DMS53 treated with DMSO at 0.1 percent for 48 hours (cell line): Measurements from ENCODE around the gene CCNQ.

Experiments
- DNase-seq: peaks from one replicate; lab custom pipeline; 2025; ENCODE audit not compliant: unreplicated experiment; lab: John Stamatoyannopoulos, UW

The CCNQ gene

DNA sequence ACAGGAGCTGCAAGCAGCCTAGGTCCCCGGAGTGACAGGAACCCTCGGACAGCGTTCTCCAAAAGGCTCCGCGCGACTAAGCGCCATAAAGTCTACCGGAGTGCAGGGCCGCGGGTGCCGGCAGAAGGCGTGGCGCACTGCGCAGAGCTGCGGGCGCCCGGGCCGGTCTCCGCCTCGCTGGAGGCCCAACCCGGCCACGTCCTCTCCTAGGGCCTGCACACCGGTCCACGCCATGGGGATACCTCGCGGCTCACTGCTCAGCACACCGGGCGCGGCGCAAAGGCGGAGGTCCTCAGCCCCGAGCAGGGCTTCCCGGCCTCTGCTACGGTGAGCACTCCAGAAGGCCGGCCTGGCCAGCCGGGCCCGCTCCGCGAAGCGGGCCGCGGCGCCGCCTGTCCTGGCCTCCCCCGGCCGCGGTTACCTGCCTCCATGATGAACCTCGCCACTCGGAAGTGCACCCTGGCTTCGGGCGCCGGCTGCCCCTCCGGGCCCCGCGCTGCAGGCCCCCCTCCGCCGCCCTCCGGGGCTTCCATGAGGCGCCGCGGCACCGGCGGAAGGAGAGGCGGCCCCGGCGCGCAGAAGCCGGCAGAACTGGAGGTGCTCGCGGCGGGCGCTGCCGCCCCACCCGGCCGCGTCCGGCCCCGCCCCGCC, at the start of gene CCNQ:
TSS of gene CCNQ (minus strand) at position 599 of the 651 bp plus-strand sequence. CDS start at position 533, 66 bp downstream.
- no peak for DNase-seq

DNA sequence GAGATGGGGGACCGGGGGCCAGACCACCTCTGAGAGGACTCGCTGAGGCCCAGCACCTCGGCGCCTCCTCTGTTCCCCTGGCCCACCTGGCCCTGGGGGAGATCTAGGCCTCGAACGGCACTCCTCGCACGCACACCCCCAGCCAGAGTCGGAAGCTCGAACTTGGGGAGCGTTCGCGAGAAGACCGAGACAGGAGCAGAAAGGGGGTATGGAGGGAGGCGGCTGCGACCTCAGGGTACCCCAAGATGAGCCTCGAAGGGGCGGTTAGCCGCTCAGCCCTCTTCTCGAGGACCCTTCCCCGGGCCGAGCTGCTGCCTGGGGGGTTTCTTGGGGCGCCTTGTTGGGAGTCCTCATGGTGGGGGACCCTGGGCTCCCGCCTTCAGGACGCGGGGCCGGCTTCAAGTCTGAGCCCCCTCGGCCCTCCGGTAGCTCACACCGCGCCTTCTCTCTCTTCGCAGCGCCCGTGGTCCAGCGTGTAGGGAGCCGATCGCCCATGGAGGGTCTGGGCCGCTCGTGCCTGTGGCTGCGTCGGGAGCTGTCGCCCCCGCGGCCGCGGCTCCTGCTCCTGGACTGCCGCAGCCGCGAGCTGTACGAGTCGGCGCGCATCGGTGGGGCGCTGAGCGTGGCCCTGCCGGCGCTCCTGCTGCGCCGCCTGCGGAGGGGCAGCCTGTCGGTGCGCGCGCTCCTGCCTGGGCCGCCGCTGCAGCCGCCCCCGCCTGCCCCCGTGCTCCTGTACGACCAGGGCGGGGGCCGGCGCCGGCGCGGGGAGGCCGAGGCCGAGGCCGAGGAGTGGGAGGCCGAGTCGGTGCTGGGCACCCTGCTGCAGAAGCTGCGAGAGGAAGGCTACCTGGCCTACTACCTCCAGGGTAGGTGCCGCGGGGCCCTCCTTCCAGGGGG, 48.8 kb upstream of the CCNQ start:
- no peak for DNase-seq

DNA sequence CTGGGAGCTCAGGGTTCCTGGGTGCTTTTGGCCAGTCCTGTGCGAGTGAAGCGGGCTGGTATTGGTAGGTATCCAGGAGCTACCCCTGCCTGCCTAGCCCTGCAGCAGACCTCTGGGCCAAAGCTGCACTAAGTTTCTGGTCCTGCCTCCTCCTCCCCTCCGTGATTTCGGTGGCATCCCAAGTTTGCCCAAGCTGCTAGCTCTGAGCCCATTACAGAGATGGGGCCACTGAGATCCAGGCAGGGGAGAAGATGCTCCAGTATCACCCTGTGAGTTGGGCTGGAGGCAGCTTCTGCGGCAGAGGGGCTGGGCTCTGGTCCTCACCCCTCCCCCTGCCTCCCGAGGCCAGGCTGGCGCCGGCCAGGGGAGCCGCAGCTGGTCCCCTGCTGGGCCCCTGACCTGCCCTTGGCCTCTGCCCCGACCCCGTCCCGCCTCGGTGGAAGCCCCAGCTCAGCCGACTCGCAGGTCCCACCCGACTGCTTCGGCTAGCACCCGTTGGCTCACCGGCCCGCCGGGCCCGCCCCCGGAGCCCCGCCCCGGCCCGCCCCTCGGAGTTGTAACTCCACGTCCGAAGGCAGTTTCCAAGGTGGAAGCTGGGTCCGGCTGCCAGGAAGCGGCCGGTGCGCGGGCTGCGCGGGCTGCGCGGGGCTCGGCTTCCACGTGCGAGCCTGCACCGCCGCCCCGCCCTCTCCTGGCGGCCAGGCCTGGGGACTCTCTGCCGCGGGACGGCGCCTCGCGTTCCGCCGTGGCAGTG, 47.9 kb upstream of the CCNQ start, which contains the start of gene DUSP9:
TSS of gene DUSP9 (plus strand) at position 584 of the 754 bp plus-strand sequence. CDS start 751 bp downstream, outside the sequence.
- DNase-seq, result no peak

DNA sequence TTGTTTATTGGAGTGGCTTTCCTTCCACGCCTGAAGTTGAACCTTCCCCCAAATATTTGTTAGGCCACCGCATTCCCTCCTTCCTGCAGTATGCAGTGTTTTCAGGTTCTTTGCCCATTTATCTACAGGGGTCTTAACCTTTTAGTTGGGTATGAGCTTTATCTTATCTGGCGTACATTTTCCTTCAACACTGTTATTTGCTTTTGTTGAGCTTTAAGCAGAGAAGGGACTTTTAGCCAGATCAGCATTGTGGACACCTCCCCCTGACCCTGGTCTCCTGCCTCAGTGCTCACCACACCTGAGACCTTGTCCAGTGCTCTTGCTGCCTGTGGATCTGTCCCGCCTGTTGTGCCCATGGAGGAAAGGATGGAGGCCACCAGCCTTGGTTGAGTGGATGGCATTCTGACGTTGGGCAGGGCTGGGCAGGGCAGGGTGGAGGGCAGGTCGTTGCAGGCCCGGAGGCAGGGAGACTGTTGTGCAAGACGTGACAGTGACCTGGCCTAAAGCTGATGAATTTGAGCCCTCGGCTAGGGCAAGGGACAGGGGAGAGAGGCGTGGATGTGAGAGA, 47.1 kb upstream of the CCNQ start:
- no peak for DNase-seq

DNA sequence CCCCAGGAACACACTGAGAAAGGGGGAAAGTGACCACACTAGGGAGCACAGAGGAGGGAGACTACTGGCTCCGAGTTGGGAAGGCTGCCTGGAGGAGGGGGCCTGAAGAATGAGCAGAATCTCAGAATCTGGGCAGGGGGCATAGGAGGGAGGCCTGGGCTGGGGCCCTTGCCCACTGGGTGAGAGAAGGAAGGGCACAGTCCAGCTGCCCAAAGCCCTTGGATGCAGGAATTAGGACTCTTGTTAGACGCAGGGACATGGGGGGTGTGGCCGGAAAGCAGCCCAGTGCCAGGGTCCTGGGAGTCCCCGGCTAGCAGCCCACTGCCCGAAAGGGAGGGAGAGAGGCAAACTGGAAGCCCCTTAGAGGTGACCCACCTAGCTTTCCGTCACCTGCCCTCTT, 46.2 kb upstream of the CCNQ start:
- DNase-seq, result no peak

DNA sequence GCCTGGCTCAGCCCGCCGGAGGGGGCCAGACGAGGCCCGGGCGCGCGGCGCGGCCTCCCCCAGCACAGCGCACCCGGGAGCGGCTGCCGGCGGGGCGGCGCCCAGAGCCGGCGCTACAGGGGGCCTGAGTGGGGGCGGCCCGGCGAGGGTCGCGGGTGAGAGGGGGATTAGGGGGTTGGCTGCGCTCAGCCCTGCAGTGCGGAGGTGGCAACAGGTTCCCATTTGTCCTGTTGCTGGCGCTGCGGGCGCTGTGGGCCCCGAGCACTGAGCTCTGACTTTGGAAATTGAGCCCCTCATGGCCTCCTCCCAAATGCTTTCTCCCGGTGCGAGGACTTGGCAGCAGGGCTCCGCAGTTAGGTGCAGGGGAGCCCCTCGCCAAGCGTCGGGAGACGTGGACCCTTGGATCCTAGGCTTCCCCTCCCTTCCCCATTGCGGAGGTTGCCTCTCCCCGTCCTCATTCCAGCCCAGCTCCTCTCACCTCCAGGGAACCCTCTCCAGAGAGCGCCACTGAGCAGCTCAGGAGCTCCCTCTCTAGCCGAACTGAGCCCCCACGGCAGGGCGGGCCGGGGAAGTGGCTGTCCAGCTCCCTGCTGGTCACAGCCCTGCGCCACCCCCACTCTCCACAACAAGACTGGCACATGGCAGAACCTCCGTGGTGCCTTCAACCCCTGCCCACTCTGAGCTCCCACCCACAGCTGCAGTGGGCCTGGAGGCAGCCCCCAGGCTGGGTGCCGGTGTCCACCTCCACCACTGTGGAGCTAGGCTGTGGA, 45.6 kb upstream of the CCNQ start:
- no peak for DNase-seq

DNA sequence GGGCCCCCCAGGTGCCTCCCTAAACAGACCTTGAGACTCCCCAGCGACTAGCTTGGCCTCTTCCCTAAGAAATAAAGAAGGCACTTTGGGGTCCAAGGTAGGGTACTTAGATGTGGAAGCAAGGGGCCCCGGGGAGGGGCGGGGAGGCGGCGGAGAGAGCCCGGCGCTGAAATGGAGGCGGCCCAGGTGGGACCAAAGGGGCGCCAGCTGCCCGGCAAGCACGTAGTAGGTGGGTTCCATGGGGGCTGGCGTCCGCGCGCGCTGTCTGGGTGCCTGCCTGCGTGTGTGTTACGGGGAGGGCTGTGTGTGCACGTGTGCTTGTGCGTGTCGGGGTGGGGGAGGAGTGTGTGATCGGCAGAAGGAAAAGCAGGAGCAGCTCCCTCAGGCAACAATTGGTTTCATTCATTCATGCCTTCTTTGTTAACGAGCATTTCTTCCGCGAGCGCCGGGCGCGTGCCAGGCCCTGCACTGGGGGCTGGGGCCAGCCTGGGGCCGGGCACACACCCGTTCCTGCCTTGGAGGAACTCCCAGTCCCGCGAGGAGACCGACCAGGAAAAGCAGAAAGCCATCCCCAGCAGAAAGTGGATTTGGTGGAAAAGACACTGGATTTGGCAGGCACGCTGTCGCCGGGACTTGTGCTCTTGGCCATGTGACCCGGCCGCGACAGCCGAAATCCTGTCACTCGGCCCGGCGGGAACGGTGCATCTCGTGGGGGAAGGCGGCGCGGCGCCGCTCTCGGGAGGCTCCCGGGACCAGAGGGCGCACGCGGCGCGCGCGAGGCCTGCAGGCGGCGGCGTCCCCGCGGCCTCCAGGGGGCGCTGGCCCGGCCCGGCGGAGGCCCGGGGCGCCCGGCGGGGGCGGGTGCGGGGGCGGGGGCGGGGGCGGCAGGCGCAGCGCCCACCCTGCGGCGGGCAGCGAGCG, 44.8 kb upstream of the CCNQ start:
- no peak for DNase-seq

DNA sequence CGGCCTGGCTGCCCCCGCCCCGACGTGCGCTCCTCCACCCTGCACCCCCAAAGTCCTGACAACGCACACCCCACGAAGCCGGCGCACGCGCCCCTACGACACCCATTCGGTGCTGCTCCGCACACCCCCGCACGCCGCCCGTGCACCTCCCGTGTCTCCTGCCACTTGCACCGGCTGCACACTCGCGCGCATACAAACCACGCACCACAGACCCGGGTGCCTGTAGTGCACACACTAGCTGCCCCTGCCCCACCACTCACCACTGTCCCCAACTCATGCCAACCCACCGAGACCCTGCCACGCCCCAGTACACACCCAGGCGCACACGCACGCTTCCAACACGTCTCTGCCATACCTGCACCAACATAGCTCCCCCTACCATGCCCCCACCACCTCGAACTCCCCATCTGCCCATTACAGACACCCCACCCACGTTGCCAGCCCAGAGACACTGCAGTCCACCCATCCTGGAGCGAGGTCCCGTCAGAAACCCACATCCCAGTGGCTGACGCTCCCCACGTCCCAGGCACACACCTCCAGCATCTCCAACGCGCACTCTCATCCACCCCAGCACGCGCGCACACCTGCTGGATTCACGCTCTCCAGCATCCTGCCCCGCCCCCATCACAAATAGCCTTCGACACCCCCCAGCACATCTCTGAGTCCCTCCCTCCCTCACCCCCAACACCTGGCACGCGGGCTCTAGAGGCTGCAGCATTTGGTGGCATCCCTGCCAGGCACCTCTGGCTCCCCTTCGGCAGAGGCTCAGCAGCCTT, 43.9 kb upstream of the CCNQ start:
- no peak for DNase-seq

DNA sequence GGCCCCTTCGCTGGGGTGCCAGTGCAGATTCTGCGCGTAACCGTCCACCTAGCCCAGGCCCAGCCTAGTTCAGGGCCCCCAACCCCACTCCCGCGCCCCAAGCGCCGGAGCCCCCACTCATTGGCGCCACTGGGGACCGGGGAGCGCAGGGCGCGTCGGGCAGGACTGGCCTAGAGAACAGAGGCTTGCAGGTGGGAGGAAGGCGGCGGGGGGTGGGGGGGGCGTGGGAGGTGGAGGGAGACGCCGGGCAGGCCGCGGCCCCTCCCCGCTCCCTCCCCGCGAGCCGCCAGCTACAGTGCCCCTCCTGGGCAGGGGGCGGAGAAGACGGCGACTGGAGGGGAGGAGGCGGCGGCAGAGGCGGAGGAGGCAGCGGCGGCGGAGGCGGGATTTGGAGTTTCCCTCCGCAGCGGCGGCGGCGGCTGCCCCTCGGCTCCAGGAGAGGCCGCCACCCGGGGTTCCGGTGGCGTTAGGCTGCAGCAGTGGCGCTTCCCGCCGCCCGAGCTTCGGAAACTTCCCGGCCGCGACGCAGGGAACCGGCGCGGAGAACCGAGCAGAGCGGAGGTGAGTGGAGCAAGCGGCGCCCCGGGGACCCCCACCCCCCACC, 43.2 kb upstream of the CCNQ start:
- no peak for DNase-seq

DNA sequence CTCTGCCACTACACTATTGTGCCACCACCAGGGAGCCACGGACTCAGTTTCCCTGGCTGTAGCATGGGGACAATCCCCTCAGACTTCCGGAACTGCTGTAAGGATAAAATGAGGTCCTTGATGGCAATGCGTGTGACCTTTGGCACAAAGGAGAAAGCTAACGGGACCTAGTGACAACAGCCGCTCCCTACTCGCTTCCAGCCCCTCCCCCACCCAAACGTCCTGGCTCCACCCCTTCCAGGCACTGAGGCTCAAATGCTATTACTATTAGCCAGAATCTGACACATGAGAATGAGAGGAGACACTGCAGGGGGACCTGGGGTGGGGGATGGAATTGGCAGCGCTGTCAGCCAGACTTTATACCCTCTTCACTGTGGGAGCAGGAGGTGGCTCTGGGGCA, 42.7 kb upstream of the CCNQ start:
- no peak for DNase-seq

DNA sequence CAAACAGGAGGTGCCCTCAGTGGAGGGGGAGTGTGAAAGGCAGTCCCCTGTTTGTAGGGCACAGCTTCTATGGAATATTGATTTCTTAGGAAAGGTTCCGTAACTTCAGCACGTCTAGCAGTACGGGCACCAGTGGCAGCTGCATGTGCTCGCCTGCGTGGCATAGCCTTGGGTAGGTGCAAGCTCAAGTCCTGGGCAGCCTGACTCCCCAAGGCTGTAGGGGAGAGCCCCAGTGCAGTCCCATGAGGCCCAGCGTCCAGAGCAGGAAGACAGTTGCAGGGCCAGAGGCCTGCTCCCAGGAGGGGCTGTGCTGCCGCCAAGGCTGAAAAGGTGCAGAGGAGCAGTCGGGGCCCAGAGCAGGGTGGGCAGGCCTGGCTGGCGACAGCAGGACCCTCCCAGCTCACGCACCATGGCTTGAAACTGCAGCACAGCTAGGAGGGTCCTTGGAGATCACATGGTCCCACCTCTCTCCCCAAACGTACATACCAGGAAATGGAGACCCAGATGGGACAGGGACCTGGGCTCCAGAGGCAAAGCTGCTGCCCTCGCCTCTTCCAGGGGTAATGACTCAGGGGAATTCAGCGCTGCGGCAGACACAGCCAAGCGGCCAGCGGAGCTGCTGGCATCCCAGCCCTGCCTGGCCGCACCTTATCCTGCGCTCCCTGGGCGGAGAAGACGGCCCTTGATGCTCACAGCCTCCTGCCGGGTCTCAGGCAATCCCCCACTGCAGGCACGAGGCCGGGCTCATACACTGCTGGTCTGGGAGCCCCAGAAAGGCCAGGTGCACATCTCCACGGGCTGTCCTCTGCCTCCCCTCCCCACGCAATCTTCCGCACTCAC, 42.0 kb upstream of the CCNQ start:
- DNase-seq, result no peak

DNA sequence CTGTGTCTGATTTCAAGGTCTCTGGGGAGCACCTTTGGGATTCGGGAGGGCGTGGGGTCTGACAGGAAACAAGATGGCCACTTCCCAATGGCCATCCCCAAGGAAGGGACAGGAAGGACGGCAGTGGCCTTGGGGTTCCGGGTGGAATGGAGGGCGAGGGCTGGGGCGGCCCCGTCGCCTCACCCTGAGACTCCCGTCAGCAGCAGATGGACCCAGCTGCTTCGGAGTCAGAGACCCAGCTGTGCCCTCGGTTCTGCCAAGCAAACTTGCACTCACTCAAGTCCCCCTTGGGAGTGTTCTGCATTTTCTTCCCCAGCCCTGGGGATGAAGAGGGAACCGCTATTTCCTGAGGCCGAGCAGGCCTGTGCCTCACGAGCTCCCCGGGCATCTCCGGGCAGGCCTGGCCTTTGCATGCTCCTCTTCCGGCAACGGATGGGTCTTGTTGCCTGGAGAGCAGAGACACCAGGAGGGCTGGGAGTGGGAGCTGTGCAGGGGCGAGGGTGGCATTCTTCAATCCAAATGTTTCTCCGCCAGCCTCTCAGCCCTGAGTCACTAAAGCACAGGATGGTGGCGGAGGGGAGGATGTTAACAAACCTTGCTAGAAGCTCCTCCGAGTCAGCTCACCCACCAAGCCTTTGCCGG, 41.2 kb upstream of the CCNQ start:
- no peak for DNase-seq

DNA sequence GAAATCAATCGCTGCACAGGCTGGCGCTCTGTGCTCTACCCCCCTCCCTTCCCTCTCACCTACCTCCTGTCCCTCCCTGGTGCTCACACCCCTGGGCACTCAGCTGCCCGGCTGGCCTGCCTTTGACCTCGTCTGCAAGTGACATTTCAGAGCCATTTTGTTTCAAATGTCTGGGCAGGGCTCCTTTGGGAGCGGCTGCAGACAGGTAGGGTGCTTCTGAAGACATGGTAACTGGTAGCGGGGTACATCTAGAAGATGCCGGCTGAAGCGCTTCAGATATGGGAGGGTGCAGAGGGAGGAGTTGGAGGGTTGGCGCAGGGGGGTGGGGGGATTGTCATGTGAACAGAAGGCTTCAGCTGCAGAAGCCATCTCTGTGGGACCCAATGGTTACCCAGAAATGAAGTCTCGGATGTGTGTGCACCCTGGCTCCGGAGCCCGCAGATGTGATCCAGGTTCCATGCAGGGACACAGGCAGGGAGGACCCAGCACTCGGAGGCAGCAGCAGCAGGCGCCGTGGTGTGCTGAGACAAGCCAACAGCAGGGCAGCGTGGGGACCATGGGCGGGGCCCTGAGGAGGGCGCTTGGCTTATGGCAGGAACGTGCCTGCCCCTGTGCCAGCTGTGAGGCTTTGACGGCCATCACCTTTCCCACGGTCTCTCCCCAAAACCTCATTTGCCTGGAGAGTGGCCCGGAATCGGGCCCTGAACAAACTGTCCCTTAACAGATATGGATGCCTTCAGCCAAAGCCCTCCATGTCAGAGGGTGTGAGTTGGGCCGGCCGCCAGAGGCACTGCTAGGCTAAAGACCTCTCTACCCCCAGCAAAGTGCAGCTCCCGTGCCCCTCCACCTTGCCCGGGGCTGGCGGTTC, 40.5 kb upstream of the CCNQ start:
- DNase-seq, result no peak

DNA sequence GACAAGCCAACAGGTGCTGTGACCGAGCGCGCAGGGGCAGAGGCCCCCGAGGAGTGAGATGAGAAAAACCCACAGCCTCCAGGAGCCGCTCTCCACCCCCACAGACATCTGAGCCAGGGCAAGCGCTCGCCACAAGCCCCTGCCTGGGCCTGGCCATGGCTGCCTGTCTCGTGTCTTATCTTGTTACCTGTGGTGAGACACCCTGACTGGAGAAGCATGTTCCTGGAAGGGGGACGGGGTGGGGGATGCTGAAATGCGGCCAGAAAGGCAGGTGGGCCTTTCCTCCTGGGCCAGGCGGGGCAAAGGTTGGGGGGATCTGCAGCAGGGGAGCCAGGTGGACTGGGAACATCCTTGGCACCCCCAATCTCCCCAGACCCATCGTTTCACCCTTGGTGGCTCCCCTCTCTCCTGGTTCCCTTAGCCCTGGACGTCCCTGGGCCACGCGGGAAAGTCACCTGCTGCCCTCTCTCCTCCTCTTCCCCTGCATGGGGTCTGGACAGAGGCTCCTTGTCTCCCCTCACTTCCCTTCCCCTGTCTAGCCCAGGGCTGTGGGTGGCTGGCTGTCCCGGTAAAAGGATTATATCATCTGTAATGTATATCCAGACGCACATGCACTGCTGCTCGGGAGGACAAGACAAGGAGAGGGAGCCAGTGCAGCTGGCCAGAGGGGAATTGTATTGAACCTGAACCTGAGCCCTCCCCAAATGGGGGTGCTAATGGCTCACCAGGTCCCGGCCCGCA, 39.7 kb upstream of the CCNQ start:
- DNase-seq, result no peak

DNA sequence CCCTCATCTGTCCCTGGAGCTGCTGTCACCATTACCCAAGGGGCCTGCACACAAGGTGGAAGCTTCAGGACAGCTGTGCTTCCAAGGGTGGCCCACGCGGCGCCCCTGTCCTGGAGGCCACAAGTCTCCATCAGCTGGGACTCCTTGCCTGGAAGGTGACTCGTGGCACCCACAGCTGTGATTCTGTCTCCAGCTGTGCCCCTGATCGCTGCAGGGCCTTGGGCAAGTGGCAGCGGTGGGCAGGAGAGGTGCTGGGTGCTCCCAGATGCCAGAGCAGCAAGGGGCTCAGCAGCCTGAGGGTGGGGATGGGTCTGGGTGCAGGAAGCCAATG, 39.1 kb upstream of the CCNQ start:
- no peak for DNase-seq
